Loucy (cell line): Measurements from ENCODE around the gene IL17F.

Experiments
- H2AFZ ChIP-seq: fragments of 200-600 bp; sonication (generic); 2 replicates; pipeline ENCODE4 v1.6.0; 2016; ENCODE audit warnings: antibody characterized with exemption, mild to moderate bottlenecking, low read length, moderate library complexity
- H3F3A ChIP-seq: fragments of 200-600 bp; 2 replicates; pipeline ENCODE4 v1.6.0; 2016; ENCODE audit warnings: antibody characterized with exemption, low read depth, mild to moderate bottlenecking
- H3K27me3 ChIP-seq: fragments of 200-600 bp; sonication (generic); 2 replicates; pipeline ENCODE4 v1.6.1; 2014; ENCODE audit warnings: low read length, mild to moderate bottlenecking; ENCODE audit not compliant: insufficient read depth, poor library complexity, severe bottlenecking
- H3K36me3 ChIP-seq: fragments of 200-600 bp; sonication (generic); 2 replicates; pipeline ENCODE4 v1.6.1; 2016; ENCODE audit warnings: low read length; ENCODE audit not compliant: insufficient read depth
- H3K4me1 ChIP-seq: fragments of 200-600 bp; sonication (generic); 2 replicates; pipeline ENCODE4 v1.5.1; 2014; ENCODE audit warnings: low read length, mild to moderate bottlenecking; ENCODE audit not compliant: insufficient read depth, poor library complexity, severe bottlenecking
- H3K4me2 ChIP-seq: fragments of 200-600 bp; sonication (generic); 2 replicates; pipeline ENCODE4 v1.6.0; 2014; ENCODE audit warnings: antibody characterized with exemption, low read length, low read depth, mild to moderate bottlenecking; ENCODE audit not compliant: poor library complexity, severe bottlenecking
- H3K4me3 ChIP-seq: fragments of 200-600 bp; sonication (generic); 2 replicates; pipeline ENCODE4 v1.5.1; 2014; ENCODE audit warnings: low read length, mild to moderate bottlenecking, mixed read lengths; ENCODE audit not compliant: poor library complexity, severe bottlenecking
- H3K79me2 ChIP-seq: fragments of 200-600 bp; sonication (generic); 2 replicates; pipeline ENCODE4 v1.6.1; 2014; ENCODE audit warnings: low read length; ENCODE audit not compliant: insufficient read depth
- H3K9ac ChIP-seq: fragments of 200-600 bp; sonication (generic); 2 replicates; pipeline ENCODE4 v1.6.0; 2014; ENCODE audit warnings: mild to moderate bottlenecking, low read depth, low read length, moderate library complexity; ENCODE audit not compliant: poor library complexity, severe bottlenecking
- H3K9me2 ChIP-seq: fragments of 200-600 bp; sonication (generic); replicated peaks from 2 replicates; pipeline ENCODE4 v1.6.1; 2016; ENCODE audit warnings: low read depth, low read length, mixed read lengths
- H3K9me3 ChIP-seq: fragments of 200-600 bp; sonication (generic); 2 replicates; pipeline ENCODE4 v1.6.1; 2014; ENCODE audit warnings: mild to moderate bottlenecking, antibody characterized with exemption, low read length, low read depth; ENCODE audit not compliant: insufficient read depth
- H4K20me1 ChIP-seq: fragments of 200-600 bp; sonication (generic); 2 replicates; pipeline ENCODE4 v1.6.0; 2014; ENCODE audit warnings: antibody characterized with exemption, low read length, mild to moderate bottlenecking; ENCODE audit not compliant: insufficient read depth, poor library complexity, severe bottlenecking
- EZH2phosphoT487 ChIP-seq: fragments of 200-600 bp; IDR thresholded peaks from 2 replicates; pipeline ENCODE4 v1.6.1; 2018; ENCODE audit warnings: antibody characterized with exemption, mild to moderate bottlenecking, moderate library complexity, borderline replicate concordance
- TF ChIP-seq, protein P1 (sequence below): fragments of 200-600 bp; sonication (generic); conservative IDR thresholded peaks from 2 replicates; pipeline ENCODE4 v1.5.1; 2014; ENCODE audit warnings: mild to moderate bottlenecking, antibody characterized with exemption, low read length

IL17F gene

DNA sequence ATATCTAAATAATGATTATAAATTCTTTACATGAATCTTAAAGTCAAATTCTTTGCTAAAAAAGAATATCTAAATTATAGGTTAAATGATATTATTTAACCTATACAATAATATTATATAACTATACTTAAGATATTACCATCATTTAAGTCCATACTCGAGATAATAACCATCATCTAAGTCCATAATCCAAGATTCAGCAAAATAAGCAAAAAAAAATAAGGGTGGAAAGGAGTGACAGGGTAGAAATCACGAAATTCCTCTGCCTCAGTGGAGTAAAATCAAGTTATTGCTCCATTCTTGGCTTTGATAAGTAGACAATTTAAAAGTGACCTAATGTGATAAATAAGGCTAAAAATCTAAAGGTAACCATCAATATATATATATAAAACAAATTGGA lies 48.4 kb downstream of the IL17F start:
- no peaks in the 10 kb centered on the region for H3K9me2 ChIP-seq
- H3K79me2 ChIP-seq = no peaks in the 10 kb centered on the region
- no peaks in the 10 kb centered on the region for H3K36me3 ChIP-seq
- H3K27me3 ChIP-seq = no peaks in the 10 kb centered on the region
- H4K20me1 ChIP-seq = no peaks in the 10 kb centered on the region
- H3K4me2 ChIP-seq = no peak overlapping the region
- H3K9me3 ChIP-seq = peaks cover 10% of the 10 kb centered on the region; the same call in 1 of the 2 replicates
- H2AFZ ChIP-seq = no peak overlapping the region
- no peak overlapping the region for H3K4me3 ChIP-seq
- H3K4me1 ChIP-seq = no peaks in the 10 kb centered on the region
- H3K9ac ChIP-seq = no peak overlapping the region
- no peaks in the 10 kb centered on the region for H3F3A ChIP-seq
- no peak for TF ChIP-seq EZH2phosphoT487
- TF ChIP-seq, protein P1, sequence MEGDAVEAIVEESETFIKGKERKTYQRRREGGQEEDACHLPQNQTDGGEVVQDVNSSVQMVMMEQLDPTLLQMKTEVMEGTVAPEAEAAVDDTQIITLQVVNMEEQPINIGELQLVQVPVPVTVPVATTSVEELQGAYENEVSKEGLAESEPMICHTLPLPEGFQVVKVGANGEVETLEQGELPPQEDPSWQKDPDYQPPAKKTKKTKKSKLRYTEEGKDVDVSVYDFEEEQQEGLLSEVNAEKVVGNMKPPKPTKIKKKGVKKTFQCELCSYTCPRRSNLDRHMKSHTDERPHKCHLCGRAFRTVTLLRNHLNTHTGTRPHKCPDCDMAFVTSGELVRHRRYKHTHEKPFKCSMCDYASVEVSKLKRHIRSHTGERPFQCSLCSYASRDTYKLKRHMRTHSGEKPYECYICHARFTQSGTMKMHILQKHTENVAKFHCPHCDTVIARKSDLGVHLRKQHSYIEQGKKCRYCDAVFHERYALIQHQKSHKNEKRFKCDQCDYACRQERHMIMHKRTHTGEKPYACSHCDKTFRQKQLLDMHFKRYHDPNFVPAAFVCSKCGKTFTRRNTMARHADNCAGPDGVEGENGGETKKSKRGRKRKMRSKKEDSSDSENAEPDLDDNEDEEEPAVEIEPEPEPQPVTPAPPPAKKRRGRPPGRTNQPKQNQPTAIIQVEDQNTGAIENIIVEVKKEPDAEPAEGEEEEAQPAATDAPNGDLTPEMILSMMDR = no peak

DNA sequence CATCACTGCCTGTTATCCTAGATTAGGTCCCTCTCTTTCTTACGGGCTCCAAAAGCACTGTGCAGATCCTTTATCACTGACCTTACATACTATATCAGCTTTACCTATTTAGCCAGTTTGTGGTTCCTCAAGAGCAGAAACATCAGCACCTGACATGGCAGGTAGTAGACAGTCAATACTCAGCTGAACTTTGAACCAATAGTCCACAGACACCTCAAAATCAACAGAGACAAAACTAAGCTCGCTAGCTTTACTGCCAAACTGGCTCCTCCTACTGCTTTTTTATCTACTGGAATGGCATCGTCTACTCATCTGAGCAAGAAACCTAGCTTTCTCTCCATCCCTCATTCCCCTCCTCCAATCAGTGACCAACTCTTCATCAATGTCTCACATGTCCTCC lies 52.5 kb downstream of the IL17F start:
- Histone ChIP-seq H3K9me2 (no peaks in the 10 kb centered on the region), H3K4me1 (no peaks in the 10 kb centered on the region), H4K20me1 (no peaks in the 10 kb centered on the region), H3K27me3 (no peaks in the 10 kb centered on the region), H3K36me3 (no peaks in the 10 kb centered on the region), H3K9ac (no peak overlapping the region), H2AFZ (no peak overlapping the region), H3F3A (no peaks in the 10 kb centered on the region), H3K4me2 (no peak overlapping the region), H3K4me3 (no peak overlapping the region), H3K79me2 (no peaks in the 10 kb centered on the region), H3K9me3 (no peaks in the 10 kb centered on the region)
- TF ChIP-seq, protein P1 = no peak
- TF ChIP-seq EZH2phosphoT487 = no peak

- H3K27me3 ChIP-seq = no peaks in the 10 kb centered on the region
- no peak overlapping the region for H2AFZ ChIP-seq
- no peaks in the 10 kb centered on the region for H3K79me2 ChIP-seq
- no peaks in the 10 kb centered on the region for H3K4me1 ChIP-seq
- H3K9me3 ChIP-seq = no peaks in the 10 kb centered on the region
- H3K36me3 ChIP-seq = no peaks in the 10 kb centered on the region
- no peaks in the 10 kb centered on the region for H4K20me1 ChIP-seq
- no peak overlapping the region for H3K4me2 ChIP-seq
- H3K4me3 ChIP-seq = no peak overlapping the region
- no peaks in the 10 kb centered on the region for H3F3A ChIP-seq
- H3K9me2 ChIP-seq = no peaks in the 10 kb centered on the region
- TF ChIP-seq, protein P1 = no peak
- TF ChIP-seq EZH2phosphoT487 = no peak
- H3K9ac ChIP-seq = no peak overlapping the region
These were observed 53.9 kb downstream of the IL17F start for GRCh38 chr6:52190409-52190808.
